SK-N-SH treated with all-trans-retinoic acid at 6 μM for 48 hours (cell line): ENCODE results near the gene MARCHF9.

Experiments
- ATAC-seq: fragments of 200-7000 bp; cut with Tn5 transposase; 3 replicates; pipeline ENCODE4 v1.9.1; 2020; ENCODE audit warnings: mild to moderate bottlenecking, moderate library complexity
- ARNTL ChIP-seq: fragments of 450-650 bp; formaldehyde crosslinking; IDR thresholded peaks from 2 replicates; pipeline ENCODE4 v1.5.0; 2020; ENCODE audit warnings: low read depth, mild to moderate bottlenecking, moderate library complexity, borderline replicate concordance
- BACH2 ChIP-seq: fragments of 250-450 bp; sonication (Bioruptor Pico); IDR thresholded peaks from 2 replicates; pipeline ENCODE4 v1.9.0; 2021; ENCODE audit warnings: mild to moderate bottlenecking, borderline replicate concordance
- CSDC2 ChIP-seq: fragments of 250-450 bp; sonication (Bioruptor Pico); IDR thresholded peaks from 2 replicates; pipeline ENCODE4 v1.5.0; 2020; ENCODE audit warnings: mild to moderate bottlenecking, moderate library complexity
- ESRRG ChIP-seq: fragments of 250-450 bp; sonication (Bioruptor Pico); IDR thresholded peaks from 2 replicates; pipeline ENCODE4 v1.6.1; 2021; ENCODE audit warnings: mild to moderate bottlenecking
- GLIS3 ChIP-seq: fragments of 250-450 bp; sonication (Bioruptor Pico); IDR thresholded peaks from 2 replicates; pipeline ENCODE4 v1.5.0; 2020; ENCODE audit warnings: mild to moderate bottlenecking, moderate library complexity
- ISL1 ChIP-seq: fragments of 250-450 bp; sonication (Bioruptor Pico); IDR thresholded peaks from 2 replicates; pipeline ENCODE4 v2.1.2; 2022; ENCODE audit warnings: mild to moderate bottlenecking, moderate library complexity
- OSR1 ChIP-seq: fragments of 250-450 bp; sonication (Bioruptor Pico); IDR thresholded peaks from 2 replicates; pipeline ENCODE4 v1.8.0; 2022; ENCODE audit warnings: moderate library complexity, mild to moderate bottlenecking, inconsistent platforms
- PPARA ChIP-seq: fragments of 250-450 bp; sonication (Bioruptor Pico); IDR thresholded peaks from 2 replicates; pipeline ENCODE4 v1.5.0; 2020; ENCODE audit warnings: mild to moderate bottlenecking, borderline replicate concordance
- RARB ChIP-seq: fragments of 250-450 bp; sonication (Bioruptor Pico); IDR thresholded peaks from 2 replicates; pipeline ENCODE4 v1.8.0; 2021; ENCODE audit warnings: mild to moderate bottlenecking, moderate library complexity
- SNAI2 ChIP-seq: fragments of 250-450 bp; sonication (Bioruptor Pico); IDR thresholded peaks from 2 replicates; pipeline ENCODE4 v1.5.0; 2020; ENCODE audit warnings: mild to moderate bottlenecking, moderate library complexity
- TCF4 ChIP-seq: fragments of 250-450 bp; sonication (Bioruptor Pico); IDR thresholded peaks from 2 replicates; pipeline ENCODE4 v1.8.0; 2021; ENCODE audit warnings: mild to moderate bottlenecking, moderate library complexity, borderline replicate concordance
- TOX ChIP-seq: fragments of 250-450 bp; sonication (Bioruptor Pico); IDR thresholded peaks from 2 replicates; pipeline ENCODE4 v1.8.0; 2021; ENCODE audit warnings: mild to moderate bottlenecking, moderate library complexity, borderline replicate concordance
- ZFP30 ChIP-seq: fragments of 450-650 bp; formaldehyde crosslinking; IDR thresholded peaks from 2 replicates; pipeline ENCODE4 v1.5.0; 2022; ENCODE audit warnings: mild to moderate bottlenecking, moderate library complexity
- ZNF565 ChIP-seq: fragments of 450-650 bp; formaldehyde crosslinking; conservative IDR thresholded peaks from 2 replicates; pipeline ENCODE4 v1.5.0; 2020; ENCODE audit warnings: low read depth, mild to moderate bottlenecking, moderate library complexity
- ZNF70 ChIP-seq: fragments of 450-650 bp; formaldehyde crosslinking; IDR thresholded peaks from 2 replicates; pipeline ENCODE4 v1.5.0; 2020; ENCODE audit warnings: mild to moderate bottlenecking, moderate library complexity
- ZNF8 ChIP-seq: fragments of 450-650 bp; formaldehyde crosslinking; IDR thresholded peaks from 2 replicates; pipeline ENCODE4 v1.5.0; 2020; ENCODE audit warnings: mild to moderate bottlenecking, moderate library complexity
- TF ChIP-seq, protein P1 (sequence below): fragments of 250-450 bp; sonication (Bioruptor Pico); IDR thresholded peaks from 2 replicates; pipeline ENCODE4 v1.5.1; 2021; ENCODE audit warnings: mild to moderate bottlenecking, moderate library complexity
- TF ChIP-seq, protein P2 (sequence below): fragments of 250-450 bp; sonication (Bioruptor Pico); IDR thresholded peaks from 2 replicates; pipeline ENCODE4 v1.8.0; 2020; ENCODE audit warnings: mild to moderate bottlenecking, moderate library complexity, borderline replicate concordance
- TF ChIP-seq, protein P3 (sequence below): fragments of 250-450 bp; sonication (Bioruptor Pico); IDR thresholded peaks from 2 replicates; pipeline ENCODE4 v1.5.0; 2020; ENCODE audit warnings: mild to moderate bottlenecking, moderate library complexity
- TF ChIP-seq, protein P4 (sequence below): fragments of 250-450 bp; sonication (Bioruptor Pico); IDR thresholded peaks from 2 replicates; pipeline ENCODE4 v1.5.1; 2020; ENCODE audit warnings: low read depth, mild to moderate bottlenecking, moderate library complexity
- TF ChIP-seq, protein P5 (sequence below): fragments of 250-450 bp; sonication (Bioruptor Pico); IDR thresholded peaks from 2 replicates; pipeline ENCODE4 v1.8.0; 2021; ENCODE audit warnings: low read depth, mild to moderate bottlenecking, moderate library complexity, borderline replicate concordance

MARCHF9 gene

GRCh38 chr12:57800965-57801364 is 46.1 kb downstream of the MARCHF9 start:
- no peak for TF ChIP-seq CSDC2
- TF ChIP-seq, protein P1, sequence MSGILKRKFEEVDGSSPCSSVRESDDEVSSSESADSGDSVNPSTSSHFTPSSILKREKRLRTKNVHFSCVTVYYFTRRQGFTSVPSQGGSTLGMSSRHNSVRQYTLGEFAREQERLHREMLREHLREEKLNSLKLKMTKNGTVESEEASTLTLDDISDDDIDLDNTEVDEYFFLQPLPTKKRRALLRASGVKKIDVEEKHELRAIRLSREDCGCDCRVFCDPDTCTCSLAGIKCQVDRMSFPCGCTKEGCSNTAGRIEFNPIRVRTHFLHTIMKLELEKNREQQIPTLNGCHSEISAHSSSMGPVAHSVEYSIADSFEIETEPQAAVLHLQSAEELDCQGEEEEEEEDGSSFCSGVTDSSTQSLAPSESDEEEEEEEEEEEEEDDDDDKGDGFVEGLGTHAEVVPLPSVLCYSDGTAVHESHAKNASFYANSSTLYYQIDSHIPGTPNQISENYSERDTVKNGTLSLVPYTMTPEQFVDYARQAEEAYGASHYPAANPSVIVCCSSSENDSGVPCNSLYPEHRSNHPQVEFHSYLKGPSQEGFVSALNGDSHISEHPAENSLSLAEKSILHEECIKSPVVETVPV (CRISPR knock-in tag) = no peak
- no peak for TF ChIP-seq ZNF565 (CRISPR knock-in tag)
- TF ChIP-seq ZNF70 = no peak
- TF ChIP-seq TCF4 (CRISPR knock-in tag) = no peak
- TF ChIP-seq ZNF8 (CRISPR knock-in tag) = no peak
- TF ChIP-seq ZFP30 = no peak
- TF ChIP-seq, protein P2, sequence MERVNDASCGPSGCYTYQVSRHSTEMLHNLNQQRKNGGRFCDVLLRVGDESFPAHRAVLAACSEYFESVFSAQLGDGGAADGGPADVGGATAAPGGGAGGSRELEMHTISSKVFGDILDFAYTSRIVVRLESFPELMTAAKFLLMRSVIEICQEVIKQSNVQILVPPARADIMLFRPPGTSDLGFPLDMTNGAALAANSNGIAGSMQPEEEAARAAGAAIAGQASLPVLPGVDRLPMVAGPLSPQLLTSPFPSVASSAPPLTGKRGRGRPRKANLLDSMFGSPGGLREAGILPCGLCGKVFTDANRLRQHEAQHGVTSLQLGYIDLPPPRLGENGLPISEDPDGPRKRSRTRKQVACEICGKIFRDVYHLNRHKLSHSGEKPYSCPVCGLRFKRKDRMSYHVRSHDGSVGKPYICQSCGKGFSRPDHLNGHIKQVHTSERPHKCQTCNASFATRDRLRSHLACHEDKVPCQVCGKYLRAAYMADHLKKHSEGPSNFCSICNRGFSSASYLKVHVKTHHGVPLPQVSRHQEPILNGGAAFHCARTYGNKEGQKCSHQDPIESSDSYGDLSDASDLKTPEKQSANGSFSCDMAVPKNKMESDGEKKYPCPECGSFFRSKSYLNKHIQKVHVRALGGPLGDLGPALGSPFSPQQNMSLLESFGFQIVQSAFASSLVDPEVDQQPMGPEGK = no peak
- TF ChIP-seq RARB = no peak
- TF ChIP-seq ESRRG = no peak
- TF ChIP-seq, protein P3, sequence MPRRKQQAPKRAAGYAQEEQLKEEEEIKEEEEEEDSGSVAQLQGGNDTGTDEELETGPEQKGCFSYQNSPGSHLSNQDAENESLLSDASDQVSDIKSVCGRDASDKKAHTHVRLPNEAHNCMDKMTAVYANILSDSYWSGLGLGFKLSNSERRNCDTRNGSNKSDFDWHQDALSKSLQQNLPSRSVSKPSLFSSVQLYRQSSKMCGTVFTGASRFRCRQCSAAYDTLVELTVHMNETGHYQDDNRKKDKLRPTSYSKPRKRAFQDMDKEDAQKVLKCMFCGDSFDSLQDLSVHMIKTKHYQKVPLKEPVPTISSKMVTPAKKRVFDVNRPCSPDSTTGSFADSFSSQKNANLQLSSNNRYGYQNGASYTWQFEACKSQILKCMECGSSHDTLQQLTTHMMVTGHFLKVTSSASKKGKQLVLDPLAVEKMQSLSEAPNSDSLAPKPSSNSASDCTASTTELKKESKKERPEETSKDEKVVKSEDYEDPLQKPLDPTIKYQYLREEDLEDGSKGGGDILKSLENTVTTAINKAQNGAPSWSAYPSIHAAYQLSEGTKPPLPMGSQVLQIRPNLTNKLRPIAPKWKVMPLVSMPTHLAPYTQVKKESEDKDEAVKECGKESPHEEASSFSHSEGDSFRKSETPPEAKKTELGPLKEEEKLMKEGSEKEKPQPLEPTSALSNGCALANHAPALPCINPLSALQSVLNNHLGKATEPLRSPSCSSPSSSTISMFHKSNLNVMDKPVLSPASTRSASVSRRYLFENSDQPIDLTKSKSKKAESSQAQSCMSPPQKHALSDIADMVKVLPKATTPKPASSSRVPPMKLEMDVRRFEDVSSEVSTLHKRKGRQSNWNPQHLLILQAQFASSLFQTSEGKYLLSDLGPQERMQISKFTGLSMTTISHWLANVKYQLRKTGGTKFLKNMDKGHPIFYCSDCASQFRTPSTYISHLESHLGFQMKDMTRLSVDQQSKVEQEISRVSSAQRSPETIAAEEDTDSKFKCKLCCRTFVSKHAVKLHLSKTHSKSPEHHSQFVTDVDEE (CRISPR knock-in tag) = no peak
- TF ChIP-seq OSR1 (CRISPR knock-in tag) = no peak
- no peak for TF ChIP-seq GLIS3 (CRISPR knock-in tag)
- TF ChIP-seq ISL1 (CRISPR knock-in tag) = no peak
- ATAC-seq = no peak

DNA sequence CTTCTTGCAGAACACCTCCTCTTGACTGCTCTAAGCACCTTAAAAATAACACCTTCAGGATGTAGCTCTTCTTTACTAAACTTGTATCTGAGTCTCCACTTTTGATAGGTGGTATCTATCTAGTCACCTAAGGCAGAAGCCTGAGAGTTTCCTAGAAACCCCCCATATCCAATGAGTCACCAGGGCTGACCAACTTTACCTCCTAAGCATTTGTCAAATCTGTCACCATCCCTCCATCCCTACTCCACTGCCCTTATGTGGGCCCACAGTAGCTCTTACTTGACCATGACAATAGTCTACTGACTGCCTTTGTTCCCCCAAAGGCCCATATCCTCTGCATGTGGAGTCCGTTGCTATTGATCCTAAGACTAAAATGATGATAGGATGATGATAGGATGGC is 47.7 kb downstream of the MARCHF9 start:
- TF ChIP-seq RARB (no peak), BACH2 (no peak), ZFP30 (no peak), ESRRG (no peak), TOX (CRISPR knock-in tag) (no peak), ZNF8 (CRISPR knock-in tag) (no peak), ARNTL (CRISPR knock-in tag) (no peak), ISL1 (CRISPR knock-in tag) (no peak), GLIS3 (CRISPR knock-in tag) (no peak), SNAI2 (no peak), TCF4 (CRISPR knock-in tag) (no peak), ZNF565 (CRISPR knock-in tag) (no peak), ZNF70 (no peak), PPARA (CRISPR knock-in tag) (no peak)
- TF ChIP-seq, protein P4, sequence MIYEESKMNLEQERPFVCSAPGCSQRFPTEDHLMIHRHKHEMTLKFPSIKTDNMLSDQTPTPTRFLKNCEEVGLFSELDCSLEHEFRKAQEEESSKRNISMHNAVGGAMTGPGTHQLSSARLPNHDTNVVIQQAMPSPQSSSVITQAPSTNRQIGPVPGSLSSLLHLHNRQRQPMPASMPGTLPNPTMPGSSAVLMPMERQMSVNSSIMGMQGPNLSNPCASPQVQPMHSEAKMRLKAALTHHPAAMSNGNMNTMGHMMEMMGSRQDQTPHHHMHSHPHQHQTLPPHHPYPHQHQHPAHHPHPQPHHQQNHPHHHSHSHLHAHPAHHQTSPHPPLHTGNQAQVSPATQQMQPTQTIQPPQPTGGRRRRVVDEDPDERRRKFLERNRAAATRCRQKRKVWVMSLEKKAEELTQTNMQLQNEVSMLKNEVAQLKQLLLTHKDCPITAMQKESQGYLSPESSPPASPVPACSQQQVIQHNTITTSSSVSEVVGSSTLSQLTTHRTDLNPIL (CRISPR knock-in tag) = no peak
- TF ChIP-seq, protein P1 (CRISPR knock-in tag) = no peak
- TF ChIP-seq, protein P5, sequence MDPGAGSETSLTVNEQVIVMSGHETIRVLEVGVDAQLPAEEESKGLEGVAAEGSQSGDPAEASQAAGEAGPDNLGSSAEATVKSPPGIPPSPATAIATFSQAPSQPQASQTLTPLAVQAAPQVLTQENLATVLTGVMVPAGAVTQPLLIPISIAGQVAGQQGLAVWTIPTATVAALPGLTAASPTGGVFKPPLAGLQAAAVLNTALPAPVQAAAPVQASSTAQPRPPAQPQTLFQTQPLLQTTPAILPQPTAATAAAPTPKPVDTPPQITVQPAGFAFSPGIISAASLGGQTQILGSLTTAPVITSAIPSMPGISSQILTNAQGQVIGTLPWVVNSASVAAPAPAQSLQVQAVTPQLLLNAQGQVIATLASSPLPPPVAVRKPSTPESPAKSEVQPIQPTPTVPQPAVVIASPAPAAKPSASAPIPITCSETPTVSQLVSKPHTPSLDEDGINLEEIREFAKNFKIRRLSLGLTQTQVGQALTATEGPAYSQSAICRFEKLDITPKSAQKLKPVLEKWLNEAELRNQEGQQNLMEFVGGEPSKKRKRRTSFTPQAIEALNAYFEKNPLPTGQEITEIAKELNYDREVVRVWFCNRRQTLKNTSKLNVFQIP = no peak
- no peak for ATAC-seq
